Neural progenitor cell (in vitro differentiated cells): ENCODE measurements around the gene STK32B.

ENCODE experiments used
- CTCF ChIP-seq: fragments of 200-600 bp; sonication (generic); IDR thresholded peaks from 2 replicates; pipeline ENCODE4 v1.5.1; 2017; ENCODE audit warnings: antibody characterized with exemption, mild to moderate bottlenecking
- EZH2 ChIP-seq: fragments of 200-600 bp; sonication (generic); IDR thresholded peaks from 2 replicates; pipeline ENCODE4 v1.6.1; 2017; ENCODE audit warnings: antibody characterized with exemption, mild to moderate bottlenecking, moderate library complexity
- EZH2phosphoT487 ChIP-seq: fragments of 200-600 bp; sonication (generic); IDR thresholded peaks from 2 replicates; pipeline ENCODE4 v1.6.1; 2017; ENCODE audit warnings: antibody characterized with exemption

GRCh38 chr4:5489260-5489659 lies 438.0 kb downstream of the STK32B start:
- no peak for TF ChIP-seq EZH2
- no peak for TF ChIP-seq CTCF
- no peak for TF ChIP-seq EZH2phosphoT487
